ENCODE measurements around the gene ZBTB44.

The ZBTB44 gene

GRCh38 chr11:130215531-130216220, 99.0 kb downstream of the ZBTB44 start:
- DNase-seq (ENCODE audit: low read depth) = no peak

GRCh38 chr11:130214861-130215530, 99.7 kb downstream of the ZBTB44 start:
- DNase-seq (ENCODE audit: low read depth) = no peak

- DNase-seq (ENCODE audit: low read depth) = no peak
These were observed 100.8 kb downstream of the ZBTB44 start for GRCh38 chr11:130213979-130214281.

- no peak for DNase-seq (ENCODE audit: low read depth)
These were observed 101.4 kb downstream of the ZBTB44 start for GRCh38 chr11:130213143-130213978.

- no peak for DNase-seq (ENCODE audit: low read depth)
These were observed 102.2 kb downstream of the ZBTB44 start for GRCh38 chr11:130212431-130212961.

GRCh38 chr11:130211781-130212401, 102.8 kb downstream of the ZBTB44 start:
- DNase-seq (ENCODE audit: low read depth) = no peak

- no peak for DNase-seq (ENCODE audit: low read depth)
These were observed 103.6 kb downstream of the ZBTB44 start for GRCh38 chr11:130211144-130211543.

GRCh38 chr11:130209954-130210854, 104.5 kb downstream of the ZBTB44 start:
- no peak for DNase-seq (ENCODE audit: low read depth)

GRCh38 chr11:130209128-130209932, 105.4 kb downstream of the ZBTB44 start:
- DNase-seq (ENCODE audit: low read depth) = no peak

GRCh38 chr11:130208241-130209127, 106.2 kb downstream of the ZBTB44 start:
- DNase-seq (ENCODE audit: low read depth) = no peak

- DNase-seq (ENCODE audit: low read depth) = no peak
These were observed 108.6 kb downstream of the ZBTB44 start for GRCh38 chr11:130206141-130206540.

GRCh38 chr11:130204703-130205095, 110.0 kb downstream of the ZBTB44 start:
- DNase-seq (ENCODE audit: low read depth) = no peak

- DNase-seq (ENCODE audit: low read depth) = no peak
These were observed 110.7 kb downstream of the ZBTB44 start for GRCh38 chr11:130203766-130204702.

GRCh38 chr11:130202818-130203689, 111.7 kb downstream of the ZBTB44 start:
- no peak for DNase-seq (ENCODE audit: low read depth)

- no peak for DNase-seq (ENCODE audit: low read depth)
These were observed 112.5 kb downstream of the ZBTB44 start for GRCh38 chr11:130202009-130202817.

GRCh38 chr11:130201026-130201425, 113.7 kb downstream of the ZBTB44 start:
- no peak for DNase-seq (ENCODE audit: low read depth)
